ENCODE results near the gene PLEK2.

DNA sequence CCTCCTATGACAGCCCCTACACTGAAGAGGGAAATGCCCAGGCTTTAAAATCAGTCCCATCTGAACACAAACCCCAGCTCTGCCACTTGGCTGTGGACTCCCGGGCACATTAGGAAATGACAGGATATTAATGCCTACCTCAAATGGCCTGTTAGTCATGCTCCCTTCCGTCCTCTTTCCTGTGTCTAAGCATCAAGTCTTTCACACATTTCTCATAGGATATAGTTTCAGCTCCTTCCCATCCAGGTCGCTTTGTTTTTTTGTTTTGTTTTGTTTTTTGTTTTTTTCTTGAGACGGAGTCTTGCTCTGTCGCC, 16.1 kb downstream of the PLEK2 start:
- TF ChIP-seq CTCF (IDR thresholded peaks at IDR 0.05 in 4 of 5, conservative IDR thresholded peaks at IDR 0.05 in 1 of 5) = no peak
- no peak for TF ChIP-seq POLR2A (IDR thresholded peaks at IDR 0.05)
